ENCODE results near the gene CGB3.

CGB3 gene

GRCh38 chr19:48977061-48977460, 47.1 kb downstream of the CGB3 start:
- no peak overlapping the region for H3K27ac ChIP-seq (ENCODE audit: low read depth, low read length)
- H3K9me3 ChIP-seq (ENCODE audit: insufficient read depth, low read depth, low read length) = no peaks in the 10 kb centered on the region
- WGBS = 85% methylated on average over 2 of the region's 2 CpGs

GRCh38 chr19:48975947-48976847, 47.9 kb downstream of the CGB3 start:
- peaks cover 38% of the 10 kb centered on the region for H3K36me3 ChIP-seq (ENCODE audit: insufficient read depth, low read length)
- no peaks in the 10 kb centered on the region for H3K9me3 ChIP-seq (ENCODE audit: insufficient read depth, low read depth, low read length)
- WGBS = 90% methylated on average over 12 of the region's 13 CpGs
- no peak overlapping the region for H3K27ac ChIP-seq (ENCODE audit: low read depth, low read length)
- H3K4me3 ChIP-seq (ENCODE audit: low read length) = no peak overlapping the region
- no peaks in the 10 kb centered on the region for H3K27me3 ChIP-seq (ENCODE audit: insufficient read depth, low read length)
- H3K4me1 ChIP-seq (ENCODE audit: insufficient read depth, low read length) = no peaks in the 10 kb centered on the region
- no peak overlapping the region for H3K9ac ChIP-seq (ENCODE audit: low read depth, low read length)

More at GRCh38 chr19:48977061-48977460, 47.1 kb downstream of the CGB3 start:
- no peak overlapping the region for H3K9ac ChIP-seq (ENCODE audit: low read depth, low read length)
- H3K27me3 ChIP-seq (ENCODE audit: insufficient read depth, low read length) = no peaks in the 10 kb centered on the region
- no peak overlapping the region for H3K4me3 ChIP-seq (ENCODE audit: low read length)
- peaks cover 43% of the 10 kb centered on the region for H3K36me3 ChIP-seq (ENCODE audit: insufficient read depth, low read length)
- H3K4me1 ChIP-seq (ENCODE audit: insufficient read depth, low read length) = no peaks in the 10 kb centered on the region

All from HUES64 (cell line).